KBM-7 (cell line): Measurements from ENCODE around the gene MYH4.

Source experiments
- DNase-seq: peaks from one replicate; pipeline ENCODE4 v3.0.0-alpha.2; 2015
- in situ Hi-C: fragments of 300-500 bp; cut with MboI; formaldehyde crosslinking; loops from 2 replicates; pipeline ENCODE4 v1.14.3; 2020; ENCODE audit warnings: low sequenced_read_pairs, low pct_unique_long_range_greater_than_20kb, mixed read lengths

The MYH4 gene

DNA sequence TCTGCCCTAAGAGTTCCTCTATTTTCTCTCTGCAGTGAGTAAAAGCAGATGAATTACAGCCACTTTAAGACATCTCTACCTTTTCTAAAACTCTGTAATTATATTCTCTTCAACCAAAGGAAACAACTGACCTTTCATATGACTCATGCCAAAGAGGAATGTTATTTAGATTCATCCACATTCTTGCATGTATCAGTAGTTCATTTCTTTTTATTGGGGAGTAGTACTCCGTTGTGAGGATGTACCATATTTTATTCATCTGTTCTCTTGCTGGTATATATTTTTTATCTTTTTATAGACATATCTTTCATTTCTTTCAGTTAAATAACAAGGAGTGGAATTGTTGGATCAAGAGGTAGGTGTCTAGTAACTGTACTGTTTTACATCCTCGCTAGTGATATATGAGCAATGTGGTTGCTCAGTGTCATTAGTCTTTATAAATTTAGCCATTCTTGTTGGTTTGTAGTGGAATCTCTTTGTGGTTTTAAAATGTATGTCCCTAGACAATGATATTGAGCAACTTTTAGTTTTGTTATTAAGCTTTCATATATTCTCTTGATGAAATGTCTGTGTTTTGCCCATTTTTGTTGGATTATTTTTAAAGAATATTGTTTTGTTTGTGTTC lies 39.8 kb downstream of the MYH4 start:
- no peak for DNase-seq
- in situ Hi-C loops = no loop called here

GRCh38 chr17:10428781-10429180 lies 40.6 kb downstream of the MYH4 start:
- no peak for DNase-seq
- in situ Hi-C loops = no loop called here

DNA sequence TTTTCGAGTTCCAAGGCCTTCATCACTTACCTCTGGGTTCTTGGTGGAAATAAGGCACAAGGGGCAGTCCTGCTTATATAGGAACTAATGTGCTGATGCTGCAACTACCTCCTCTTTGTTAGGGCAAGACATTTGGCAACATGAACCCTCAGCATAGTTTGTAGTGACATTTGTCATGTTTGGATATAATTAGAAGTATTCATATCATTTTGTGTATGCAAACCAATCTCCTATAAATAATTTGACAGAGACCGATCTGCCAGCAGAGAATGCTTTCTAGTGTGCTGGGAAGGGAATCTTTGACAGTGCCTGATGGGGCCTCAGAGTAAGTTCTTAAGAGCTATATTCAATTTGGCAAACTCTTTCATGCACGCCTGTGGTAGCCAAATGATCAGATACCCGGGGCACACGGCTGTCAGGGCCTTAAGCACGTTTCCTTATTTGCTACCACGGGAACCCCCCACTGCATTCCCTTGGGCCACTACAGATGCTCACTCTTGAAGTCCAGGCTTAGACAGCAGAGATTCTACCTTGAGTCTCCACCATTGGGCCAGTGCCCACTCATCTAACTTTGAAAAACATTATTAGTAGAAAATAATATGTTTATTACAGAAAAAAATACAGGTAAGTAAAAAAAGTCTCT lies 47.3 kb downstream of the MYH4 start, which contains the start of gene MYH8:
MYH8 (minus strand) TSS at position 51 of the 643 bp plus-strand sequence. CDS start 1,723 bp downstream, outside the sequence.
- DNase-seq = no peak

GRCh38 chr17:10421211-10421610 lies 48.1 kb downstream of the MYH4 start:
- in situ Hi-C loops = no loop called here
- no peak for DNase-seq

More for the DNA sequence above, 47.3 kb downstream of the MYH4 start, which contains the start of gene MYH8:
- in situ Hi-C loops = no loop called here

GRCh38 chr17:10420811-10421210 lies 48.5 kb downstream of the MYH4 start:
- no peak for DNase-seq
- in situ Hi-C loops = no loop called here

- in situ Hi-C loops = no loop called here
These were observed 51.9 kb downstream of the MYH4 start for GRCh38 chr17:10417431-10417830.

DNA sequence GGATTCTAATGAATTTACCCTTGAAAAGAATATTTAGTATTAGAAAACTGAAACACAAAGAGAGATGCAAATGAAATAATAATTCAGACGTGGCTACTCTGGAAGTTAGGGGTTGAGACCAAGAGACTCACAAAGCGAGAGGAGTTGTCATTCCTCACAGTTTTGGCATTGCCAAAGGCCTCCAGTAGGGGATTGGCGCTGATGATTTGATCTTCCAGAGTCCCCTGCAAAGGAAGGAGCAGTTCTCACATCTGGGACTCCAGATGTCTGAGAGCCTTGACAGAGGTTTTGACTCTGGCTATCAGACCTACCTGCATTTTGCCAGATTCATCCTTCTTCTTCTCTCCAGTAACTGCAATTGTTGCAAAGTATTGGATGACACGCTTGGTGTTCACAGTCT lies 54.2 kb downstream of the MYH4 start:
- in situ Hi-C loops = no loop called here
- no peak for DNase-seq

More at GRCh38 chr17:10417431-10417830, 51.9 kb downstream of the MYH4 start:
- no peak for DNase-seq

- no peak for DNase-seq
These were observed 65.8 kb downstream of the MYH4 start for GRCh38 chr17:10403589-10403988.

GRCh38 chr17:10398352-10398751 lies 71.0 kb downstream of the MYH4 start:
- in situ Hi-C loops = loop anchor here (25.0 kb wide), 1 partner anchor 111 kb away; no protein-coding TSS in a partner anchor
- no peak for DNase-seq

More at GRCh38 chr17:10403589-10403988, 65.8 kb downstream of the MYH4 start:
- in situ Hi-C loops = no loop called here

GRCh38 chr17:10396524-10397163 lies 72.7 kb downstream of the MYH4 start:
- in situ Hi-C loops = loop anchor here (25.0 kb wide), 1 partner anchor 109 kb away; no protein-coding TSS in a partner anchor
- no peak for DNase-seq

DNA sequence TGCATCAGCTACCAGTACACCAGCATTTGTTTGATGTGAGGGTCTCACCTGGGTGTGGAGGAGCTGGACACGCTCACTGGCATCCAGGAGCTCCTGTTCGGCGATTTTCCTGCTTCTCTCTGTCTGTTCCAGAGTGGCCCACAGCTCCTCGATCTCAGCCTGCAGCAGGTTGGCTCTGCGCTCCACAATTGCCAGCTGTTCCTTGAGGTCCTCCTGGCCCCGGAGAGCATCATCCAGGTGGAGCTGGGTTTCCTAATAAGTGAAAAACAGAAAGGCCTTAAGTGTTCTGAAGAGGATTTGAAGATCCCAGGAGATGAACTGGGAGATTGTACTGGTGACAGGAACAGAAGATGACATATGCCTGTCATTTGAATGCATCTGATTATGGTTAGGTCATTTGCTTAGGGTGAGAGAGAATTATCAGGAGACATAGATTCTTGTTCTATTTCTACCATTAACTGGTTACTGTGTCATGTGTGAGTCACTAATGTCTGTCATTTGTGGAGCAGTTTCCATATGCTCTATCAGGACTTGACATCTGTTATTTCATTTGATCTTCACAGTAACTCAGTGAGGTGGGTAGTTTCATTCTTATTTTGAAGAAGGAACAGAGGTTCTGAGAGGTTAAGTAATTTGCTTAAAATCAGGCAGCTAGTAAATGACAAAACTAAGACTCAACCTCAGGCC lies 75.0 kb downstream of the MYH4 start:
- in situ Hi-C loops = loop anchor here (25.0 kb wide), 1 partner anchor 107 kb away; no protein-coding TSS in a partner anchor
- no peak for DNase-seq
